Measurements from ENCODE around the gene EPHB1.

EPHB1 gene

DNA sequence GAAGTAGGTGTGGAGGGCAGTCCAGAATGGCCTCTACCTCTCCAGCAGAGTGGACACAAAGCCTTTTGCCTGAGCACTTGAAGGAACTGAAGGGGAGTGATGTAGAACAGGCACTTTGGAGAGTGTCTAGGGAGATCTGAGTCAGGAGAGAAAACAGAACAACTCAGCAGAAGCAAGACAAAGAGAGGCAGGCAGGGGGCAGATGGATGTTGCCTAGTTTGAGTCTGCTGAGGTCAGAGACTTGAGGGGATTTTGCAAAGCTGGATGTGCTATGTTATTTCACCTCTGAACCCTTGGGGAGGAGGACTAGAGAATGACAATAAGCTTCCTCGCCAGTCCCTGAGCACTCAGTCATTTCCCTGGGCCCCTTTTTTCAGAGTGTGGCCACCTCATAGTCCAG lies 366.4 kb downstream of the EPHB1 start:
- DNase-seq (ENCODE audit: low read depth in 2 of 2): no peak

DNA sequence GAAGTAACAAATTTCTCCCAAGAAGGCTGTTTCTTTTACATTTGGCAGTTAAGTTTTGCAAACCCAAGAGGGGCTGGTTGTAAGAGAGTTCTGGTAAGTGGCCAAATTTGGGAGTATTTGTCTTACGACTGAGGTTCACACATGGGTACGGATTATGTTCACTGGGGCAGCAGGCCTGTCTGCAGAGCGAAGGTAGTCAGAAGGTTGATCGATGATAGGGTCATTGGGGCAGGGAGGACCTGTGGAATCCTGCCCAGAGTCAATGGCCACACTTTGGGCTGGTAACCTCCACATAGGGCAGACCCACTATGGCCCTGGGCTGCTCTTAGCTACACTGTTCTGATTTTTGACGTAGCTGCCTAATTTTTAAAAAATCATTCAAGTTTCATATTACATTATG lies 368.6 kb downstream of the EPHB1 start:
- no peak for DNase-seq (ENCODE audit: low read depth in 2 of 2)

DNA sequence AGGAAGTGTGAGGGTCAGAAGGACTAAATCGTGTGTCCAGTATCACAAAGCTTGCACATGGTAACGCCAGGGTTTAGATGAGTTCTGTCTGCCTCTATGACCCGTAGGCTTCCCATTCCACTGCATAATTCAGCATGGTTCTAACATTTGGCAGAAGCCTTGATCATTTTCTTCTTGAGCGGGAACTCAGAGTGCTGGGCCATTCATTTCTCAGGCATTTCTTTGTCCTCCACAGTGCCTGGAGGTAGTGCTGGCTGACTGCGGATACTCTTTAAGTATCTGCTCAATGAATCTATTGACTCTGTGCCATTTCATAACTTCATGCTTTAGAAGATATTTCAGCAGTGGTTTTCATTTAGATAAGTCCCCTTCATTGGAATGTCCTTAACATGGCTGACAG lies 370.2 kb downstream of the EPHB1 start:
- no peak for DNase-seq (ENCODE audit: low read depth in 2 of 2)

DNA sequence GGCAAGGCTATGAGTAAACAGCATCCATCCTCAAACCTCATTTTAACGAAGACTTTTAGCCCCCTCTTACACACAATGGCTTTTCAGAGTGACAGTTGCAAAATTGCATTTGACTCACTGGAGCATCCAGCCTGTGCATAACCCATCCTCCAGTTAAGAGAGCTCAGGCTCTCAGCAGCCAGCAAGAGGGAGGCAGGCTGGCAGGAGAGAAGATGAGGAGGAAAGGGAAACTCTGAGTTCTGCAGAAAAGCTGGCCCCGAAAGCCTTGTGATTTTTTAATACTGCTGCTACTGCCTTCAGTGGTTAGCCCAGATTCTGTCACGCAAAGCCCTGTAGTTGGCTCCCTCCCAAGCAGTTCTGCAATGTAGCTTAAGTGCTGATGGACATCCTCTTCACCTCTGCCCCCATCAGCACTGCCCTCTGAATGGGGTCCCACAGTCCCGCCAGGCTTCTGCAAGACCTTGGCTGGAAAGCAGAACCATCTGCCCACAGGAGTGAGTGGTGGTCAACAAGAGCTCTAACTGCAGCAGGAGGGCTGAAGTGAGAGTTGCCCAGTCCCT lies 371.3 kb downstream of the EPHB1 start:
- DNase-seq (ENCODE audit: low read depth in 2 of 2): no peak

DNA sequence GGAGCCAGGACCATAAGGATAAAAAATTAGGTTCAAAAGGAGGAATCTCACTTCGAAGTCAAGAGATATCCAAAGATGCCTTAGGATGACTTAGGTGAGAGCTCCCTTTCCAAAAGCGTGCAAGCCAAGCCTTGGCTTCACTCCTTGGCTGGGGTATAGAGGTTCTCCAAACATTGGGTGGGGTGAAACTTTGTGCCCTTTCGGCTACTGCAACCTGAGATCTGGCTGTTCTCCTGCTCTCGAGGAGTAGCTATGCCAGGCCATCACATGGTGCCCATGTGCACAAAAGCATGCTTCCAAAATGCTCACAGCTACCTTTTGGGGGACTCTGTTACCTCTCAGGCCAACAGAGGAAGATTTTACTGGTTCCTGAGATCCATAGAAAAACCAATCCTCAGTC lies 373.8 kb downstream of the EPHB1 start:
- no peak for DNase-seq (ENCODE audit: low read depth in 2 of 2)

DNA sequence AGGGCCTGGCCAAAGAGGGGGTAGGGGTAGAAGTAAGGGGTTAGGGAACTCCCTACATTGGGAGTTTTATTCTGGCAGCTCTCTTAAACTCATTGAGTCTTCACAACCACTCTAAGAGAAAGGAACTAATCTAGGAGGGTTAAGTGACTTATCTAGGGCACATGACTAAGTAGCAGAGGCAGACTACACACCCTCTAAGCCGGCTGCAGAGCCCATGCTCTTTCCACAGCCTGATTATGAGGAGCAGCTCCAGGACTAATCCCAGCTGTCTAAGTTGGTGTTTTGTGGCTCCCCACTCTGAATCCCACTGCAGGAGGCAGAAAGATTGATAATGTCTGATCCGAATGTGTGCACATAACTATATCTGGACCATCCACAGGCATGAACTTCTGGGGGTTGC lies 374.6 kb downstream of the EPHB1 start:
- no peak for DNase-seq (ENCODE audit: low read depth in 2 of 2)

DNA sequence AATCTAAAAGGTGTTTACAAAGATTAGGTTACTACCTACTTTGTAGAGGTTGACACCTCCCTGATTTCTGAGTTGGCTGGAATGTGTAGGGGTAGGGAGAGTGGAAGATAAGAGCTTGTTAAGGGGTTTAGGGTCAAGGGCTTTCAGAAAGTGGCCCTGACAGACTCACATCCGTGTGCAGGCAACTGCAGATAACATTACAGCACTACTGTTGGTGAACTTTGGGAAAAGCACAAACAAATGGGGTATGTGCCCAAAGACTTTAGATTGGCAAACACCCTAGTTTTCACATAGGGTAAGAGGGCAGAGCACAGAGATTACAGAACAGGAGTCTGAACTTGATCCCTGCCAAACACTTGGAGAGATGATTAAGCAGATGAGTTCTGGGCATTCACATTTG lies 375.7 kb downstream of the EPHB1 start:
- no peak for DNase-seq (ENCODE audit: low read depth in 2 of 2)

DNA sequence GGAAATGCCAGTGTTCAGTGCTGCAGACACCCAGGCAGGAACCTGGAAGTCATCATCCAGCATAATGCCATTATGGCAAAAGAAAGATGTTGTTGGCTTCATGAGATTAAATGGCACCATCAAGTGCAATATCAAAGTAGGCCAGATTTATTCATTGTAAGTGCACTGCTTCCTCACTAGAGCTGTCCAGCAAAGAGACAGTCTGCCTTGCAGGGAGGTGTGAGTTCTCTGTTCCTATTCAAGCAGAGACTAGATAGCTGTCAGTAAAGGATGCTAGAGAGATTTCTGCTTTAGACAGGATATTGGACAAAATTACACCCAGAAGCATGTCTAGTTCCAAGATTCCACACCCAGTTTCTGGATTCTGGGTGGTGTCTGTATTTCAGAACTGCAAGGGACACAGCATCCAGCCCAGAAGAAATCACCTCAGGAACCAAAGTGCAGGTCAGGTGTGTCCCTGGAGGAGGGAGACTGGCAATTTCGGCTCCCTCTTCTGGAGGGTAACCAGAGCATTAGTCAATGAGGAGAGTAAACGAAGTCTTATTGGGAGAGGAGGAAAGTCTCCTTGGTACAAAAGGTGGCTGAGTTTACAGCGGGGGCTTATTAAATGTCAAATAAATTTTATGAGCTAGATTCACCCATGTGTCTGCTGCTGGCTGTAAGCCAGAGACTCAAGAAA lies 377.3 kb downstream of the EPHB1 start:
- no peak for DNase-seq (ENCODE audit: low read depth in 2 of 2)

DNA sequence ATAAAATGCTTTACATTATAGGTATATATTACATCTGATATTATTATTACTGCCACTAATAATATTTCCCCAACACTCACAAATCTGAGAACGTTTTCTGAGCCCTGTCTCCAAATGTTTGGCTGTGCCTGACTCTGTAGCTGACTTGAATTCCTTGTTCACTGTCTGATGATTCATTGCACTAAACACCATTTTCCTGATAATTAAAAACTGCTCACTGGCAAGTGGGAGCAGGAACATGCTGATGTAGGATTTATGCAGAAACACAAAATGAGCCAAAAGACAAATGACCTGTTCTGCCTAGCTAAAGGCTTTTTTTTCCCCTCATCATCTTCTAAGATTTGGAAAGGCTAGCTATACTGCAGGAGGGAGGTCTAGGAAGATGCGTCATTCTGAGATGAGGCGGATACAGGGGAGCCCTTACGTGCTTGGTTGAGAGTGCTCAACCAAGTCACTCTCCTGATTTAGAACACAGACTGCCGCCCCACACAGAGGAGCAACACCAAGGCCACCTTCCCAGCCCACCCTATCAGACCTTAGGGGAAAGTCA lies 380.7 kb downstream of the EPHB1 start:
- DNase-seq (ENCODE audit: low read depth in 2 of 2): no peak

DNA sequence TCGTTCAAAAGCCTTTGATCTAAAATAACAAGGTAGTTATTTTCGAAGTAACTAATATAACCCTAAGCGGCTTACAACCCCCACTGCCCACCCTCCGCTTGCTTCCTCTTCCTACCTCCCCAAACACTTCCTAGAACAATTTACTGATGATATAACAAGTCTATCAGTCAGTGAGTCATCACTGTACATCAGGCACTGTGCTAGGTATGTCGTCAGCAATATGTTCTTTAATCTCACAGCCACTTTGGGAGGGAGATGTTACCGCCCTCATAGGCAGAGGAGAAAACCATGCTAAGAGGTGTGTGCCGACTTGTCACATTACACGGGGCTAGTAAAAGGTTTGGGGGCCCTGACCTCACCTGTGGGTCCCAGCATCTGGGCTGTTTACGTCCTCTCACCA lies 381.8 kb downstream of the EPHB1 start:
- no peak for DNase-seq (ENCODE audit: low read depth in 2 of 2)

DNA sequence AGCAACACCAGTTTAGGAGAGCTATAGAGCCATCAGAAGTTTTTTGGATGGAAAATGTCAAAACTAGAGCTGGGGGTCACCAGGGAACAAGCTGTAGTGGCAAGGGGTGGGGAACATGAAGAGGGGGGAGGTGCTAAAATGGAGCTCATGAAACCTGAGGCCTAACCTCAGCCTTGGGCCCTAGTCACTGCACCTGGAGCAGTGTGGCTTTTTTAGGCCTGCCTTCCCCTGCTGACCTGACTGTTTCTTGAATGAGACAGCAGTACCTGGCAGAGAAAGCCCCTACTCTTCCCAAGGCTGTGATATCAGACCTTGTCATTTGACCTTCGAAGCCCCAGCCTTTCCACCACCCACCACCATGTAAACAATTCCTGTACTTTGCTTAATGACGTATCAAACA lies 383.5 kb downstream of the EPHB1 start:
- no peak for DNase-seq (ENCODE audit: low read depth in 2 of 2)

DNA sequence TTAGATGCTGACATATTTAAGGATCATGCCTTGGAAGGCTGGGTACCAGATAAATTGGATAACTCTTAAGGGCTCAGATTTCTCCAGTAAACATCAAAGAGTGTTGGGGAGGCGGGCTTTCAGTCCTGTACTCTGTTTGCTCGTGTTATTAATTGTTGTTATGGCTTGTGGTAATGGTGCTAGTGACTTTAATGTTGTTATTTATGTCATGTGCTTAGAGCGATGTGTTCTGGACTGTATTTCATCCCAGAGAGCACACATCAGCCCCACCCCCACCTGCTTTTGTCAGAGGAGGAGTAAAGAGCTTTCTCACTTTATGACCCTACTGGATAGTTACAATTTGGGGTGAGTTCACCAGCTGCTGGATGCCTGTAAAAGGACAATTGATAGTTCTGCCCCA lies 386.3 kb downstream of the EPHB1 start:
- no peak for DNase-seq (ENCODE audit: low read depth in 2 of 2)

DNA sequence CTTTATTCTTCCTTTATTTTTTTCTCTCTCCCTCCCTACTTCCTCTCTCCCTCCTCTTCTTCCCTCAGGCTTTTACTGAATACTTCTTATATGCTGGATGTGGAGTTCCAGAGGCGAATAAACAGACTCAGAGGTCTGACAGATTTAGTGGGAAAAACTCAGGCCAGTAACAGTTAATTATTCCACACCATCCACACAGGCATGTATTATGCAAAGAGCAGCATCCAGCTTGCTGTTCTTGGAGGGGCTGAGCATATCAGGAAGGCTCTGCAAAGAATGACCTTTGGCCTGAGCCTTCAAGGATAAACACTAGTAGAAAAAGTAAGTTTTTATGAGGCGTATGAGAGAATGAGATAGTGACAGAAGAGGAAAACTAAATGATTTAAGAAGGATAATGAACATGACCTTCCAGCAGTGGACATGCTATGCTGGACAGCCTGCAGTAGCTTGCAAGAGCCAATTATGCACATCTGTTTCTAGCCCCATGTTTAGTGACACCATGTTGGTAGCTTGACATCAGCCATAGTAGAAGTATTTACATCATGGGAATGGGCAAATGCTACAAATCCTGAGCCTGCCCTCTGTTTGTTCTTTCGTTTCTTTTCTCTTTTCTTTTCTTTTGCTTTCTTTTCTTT lies 387.4 kb downstream of the EPHB1 start:
- no peak for DNase-seq (ENCODE audit: low read depth in 2 of 2)

DNA sequence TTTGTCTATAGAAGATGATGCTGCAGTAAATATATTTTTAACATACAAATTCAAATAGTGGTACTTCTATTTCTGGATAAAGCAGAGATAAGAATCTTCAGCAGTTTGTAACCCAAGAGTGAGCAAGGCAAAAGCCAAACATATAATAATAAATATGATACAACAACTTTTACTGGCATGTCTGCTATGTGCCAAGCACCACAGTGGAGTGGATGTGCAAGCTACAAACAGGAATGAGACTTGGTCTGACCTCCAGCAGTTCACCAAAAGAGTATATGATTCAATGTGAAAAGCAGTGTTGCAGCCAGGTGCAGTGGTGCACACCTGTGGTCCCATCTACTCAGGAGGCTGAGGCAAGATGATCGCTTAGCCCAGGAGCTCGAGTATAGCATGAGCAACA lies 395.6 kb downstream of the EPHB1 start:
- no peak for DNase-seq (ENCODE audit: low read depth in 2 of 2)

DNA sequence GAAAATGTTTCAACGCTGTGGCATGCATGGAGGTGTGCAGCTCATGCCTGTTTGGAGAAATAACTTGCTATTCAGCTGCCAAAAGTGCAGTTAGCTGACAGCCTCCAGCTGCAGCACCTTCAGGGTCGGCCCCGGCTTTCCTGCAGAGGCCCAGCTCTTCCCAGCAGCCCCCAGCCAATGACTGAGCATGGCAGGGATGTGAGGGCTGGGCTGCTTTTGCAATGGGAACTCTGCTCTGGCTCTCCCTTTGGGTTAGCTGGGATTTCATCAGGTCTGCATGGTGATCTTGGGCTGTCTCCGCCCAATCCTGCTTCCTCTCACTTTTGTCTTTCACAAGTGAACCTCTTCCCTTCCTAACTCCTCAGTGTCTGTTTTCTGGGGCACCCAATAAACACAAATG lies 396.6 kb downstream of the EPHB1 start:
- no peak for DNase-seq (ENCODE audit: low read depth in 2 of 2)

DNA sequence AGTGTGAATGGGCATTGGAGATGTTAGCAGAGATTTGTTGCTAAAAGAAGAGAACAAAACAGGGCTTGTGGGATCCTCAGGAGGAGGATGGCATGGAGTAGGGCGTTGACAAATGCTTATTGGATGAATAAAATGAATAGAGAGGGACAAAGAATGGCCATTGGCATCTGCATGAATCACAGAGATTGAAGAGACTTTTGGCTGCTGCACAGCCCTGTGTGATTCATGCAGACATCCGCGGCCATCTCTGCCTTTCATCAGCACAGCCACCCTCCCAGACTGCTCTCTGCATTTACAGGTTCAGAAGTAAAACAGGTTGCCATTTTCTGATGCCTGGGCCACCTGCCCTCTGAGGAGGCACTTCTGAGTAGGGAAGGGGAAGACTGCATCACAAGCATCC lies 397.9 kb downstream of the EPHB1 start:
- DNase-seq (ENCODE audit: low read depth in 2 of 2): no peak

DNA sequence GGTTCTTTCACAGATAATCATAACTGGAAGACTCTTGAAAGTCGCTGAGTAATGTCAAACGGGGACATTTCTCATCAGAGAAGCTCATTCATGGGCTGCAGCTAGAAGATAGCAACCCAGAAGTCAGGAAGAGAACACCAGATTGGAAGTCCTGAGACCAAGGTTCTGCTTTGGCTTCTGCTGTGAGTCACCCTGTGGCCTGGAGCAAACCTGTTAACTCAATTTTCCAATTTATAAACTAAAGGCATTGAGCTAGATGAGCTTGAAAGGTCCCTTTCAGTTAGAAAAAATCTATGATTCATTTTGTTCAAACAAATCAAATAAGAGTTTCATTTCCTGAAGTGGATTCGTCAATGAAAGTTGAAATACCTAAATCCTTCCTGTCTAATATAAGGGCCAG lies 402.2 kb downstream of the EPHB1 start:
- DNase-seq (ENCODE audit: low read depth in 2 of 2): no peak

DNA sequence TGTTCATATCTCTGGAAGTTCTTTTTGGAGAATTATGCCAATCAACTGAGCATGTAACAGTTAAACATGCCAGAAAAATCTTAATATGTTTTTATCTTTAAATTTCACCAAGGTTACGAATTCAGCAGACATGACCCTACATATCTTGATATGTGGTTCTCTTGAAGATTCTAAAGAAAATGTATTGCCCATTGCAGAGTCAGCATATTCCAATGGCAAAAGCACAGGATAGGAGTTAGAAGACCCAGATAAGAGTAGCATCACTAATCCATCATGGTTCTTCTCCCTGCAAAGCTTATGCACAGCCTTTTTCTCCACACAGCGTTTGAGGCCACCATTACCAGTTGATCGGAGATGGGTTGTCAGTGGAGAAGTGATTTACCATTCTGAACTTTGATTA lies 402.8 kb downstream of the EPHB1 start:
- DNase-seq (ENCODE audit: low read depth in 2 of 2): no peak

DNA sequence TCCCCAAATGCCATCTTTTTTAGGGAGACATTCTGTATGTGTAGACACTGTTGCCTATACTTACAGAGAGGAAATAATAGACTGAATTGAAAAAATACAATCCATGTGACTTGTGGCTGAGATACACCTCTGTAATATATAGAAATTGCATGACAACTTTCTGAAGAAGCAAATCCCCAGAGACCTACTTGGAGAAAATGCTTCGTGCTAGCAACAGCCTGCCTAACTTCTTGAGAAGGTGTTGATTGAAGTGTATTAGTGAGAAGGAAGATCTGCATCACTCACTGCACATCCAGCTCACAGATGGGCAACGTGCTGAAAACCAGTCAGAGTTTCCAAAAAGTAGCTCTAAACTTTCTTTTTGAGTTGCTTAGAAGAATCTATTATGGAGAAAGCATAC lies 404.1 kb downstream of the EPHB1 start:
- no peak for DNase-seq (ENCODE audit: low read depth in 2 of 2)

DNA sequence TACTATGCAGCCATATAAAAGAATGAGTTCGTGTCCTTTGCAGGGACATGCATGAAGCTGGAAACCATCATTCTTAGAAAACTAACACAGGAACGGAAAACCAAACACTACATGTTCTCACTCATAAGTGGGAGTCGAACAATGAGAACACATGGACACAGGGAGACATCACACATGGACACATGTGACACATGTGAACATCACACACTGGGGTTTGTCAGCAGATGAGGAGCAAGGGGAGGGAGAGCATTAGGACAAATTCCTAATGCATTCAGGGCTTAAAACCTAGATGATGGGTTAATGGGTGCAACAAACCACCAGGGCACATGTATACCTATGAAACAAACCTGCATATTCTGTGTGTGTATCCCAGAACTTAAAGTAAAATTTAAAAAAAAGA lies 408.0 kb downstream of the EPHB1 start:
- DNase-seq (ENCODE audit: low read depth in 2 of 2): no peak

DNA sequence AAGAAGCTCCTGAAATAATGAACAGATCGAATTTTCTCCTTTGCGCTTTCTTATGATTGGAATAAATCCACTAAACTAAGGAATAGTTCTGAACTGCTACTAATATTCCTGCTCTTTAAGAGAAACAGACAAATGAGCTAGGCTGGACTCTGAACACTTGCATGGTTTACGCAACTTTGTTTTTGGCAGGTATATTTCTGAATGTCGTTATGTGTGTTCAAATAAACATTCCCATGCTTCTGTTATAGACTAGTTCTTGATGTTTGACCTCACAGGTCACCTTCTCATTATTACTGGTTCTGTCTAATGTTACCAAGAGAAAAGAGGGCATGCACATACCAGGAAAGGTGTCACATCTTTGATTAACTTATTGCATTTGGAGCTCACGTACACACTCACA lies 418.2 kb downstream of the EPHB1 start:
- no peak for DNase-seq (ENCODE audit: low read depth in 2 of 2)

DNA sequence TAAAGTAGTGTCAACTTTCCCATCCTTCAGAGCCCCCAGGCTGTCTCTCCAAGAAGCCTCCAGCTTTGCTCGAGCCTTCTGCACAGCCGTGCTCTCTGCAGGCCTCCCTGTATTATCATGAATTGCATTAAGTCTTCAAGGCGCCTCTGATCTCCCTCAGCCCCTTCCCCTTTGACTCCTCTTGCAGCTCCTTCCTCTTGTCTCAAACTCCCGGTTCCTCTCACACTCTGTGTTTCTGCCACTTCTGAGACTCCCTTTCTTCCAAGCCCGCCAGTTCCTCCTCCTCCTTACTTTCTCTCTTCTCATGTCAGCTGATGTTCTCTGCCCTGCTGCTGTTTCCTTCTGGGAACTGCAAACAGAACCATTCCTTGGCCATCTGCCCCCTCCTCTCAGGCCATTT lies 418.8 kb downstream of the EPHB1 start:
- no peak for DNase-seq (ENCODE audit: low read depth in 2 of 2)

DNA sequence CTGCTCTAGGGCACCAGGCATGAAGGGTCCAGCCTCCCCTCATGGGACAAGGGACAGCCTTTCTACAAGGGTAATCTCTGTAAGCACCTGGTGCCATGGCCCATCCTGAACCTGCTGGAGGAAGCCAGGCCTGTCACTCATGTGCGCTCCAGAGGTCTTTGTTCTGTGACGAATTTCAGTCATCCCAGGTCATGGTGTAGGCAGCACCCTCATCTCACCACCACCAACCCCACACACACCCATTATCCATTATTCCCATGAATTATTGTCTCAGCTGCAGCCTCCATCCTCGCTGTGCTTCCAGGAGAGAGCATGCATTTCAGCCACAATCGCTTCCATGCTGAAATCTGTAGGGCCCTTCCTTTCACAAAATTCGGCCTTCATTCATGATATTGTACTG lies 419.3 kb downstream of the EPHB1 start:
- DNase-seq (ENCODE audit: low read depth in 2 of 2): no peak

Measured in activated CD4-positive, alpha-beta T cell treated with anti-CD3 and anti-CD28 coated beads for 24 hours (primary cell).